Cardiac septum (tissue), 1 donor: ENCODE measurements around the gene CTDSP2. TPM values are rescaled to one million over a fixed set of nuclear protein-coding genes. Genes with fewer than 3 reads are reported as not detected.
"Not testable (repeated sequence)": the region's sequence is repeated elsewhere in the genome, so short reads cannot be mapped to it uniquely, and the experiment has no call there.

ENCODE experiments used
- DNase-seq: peaks from one replicate; pipeline ENCODE4 v3.0.0-alpha.2; 2020; ENCODE audit warnings: low spot score
- intact Hi-C: fragments of 100-400 bp; cut with DNase I; formaldehyde crosslinking; loops from one replicate; pipeline ENCODE4 v1.14.0; 2022
- total RNA-seq: library from RNA; stranded (reverse); fragmentation: NEBNext Ultra II Directional; extraction: Animal tissue kit (Norgen Biotek cat#: 25700); gene quantifications from one replicate; pipeline ENCODE4 v1.2.1, GENCODE V29; 2021
- donor health status: DM: no; HTN: no; CAD: no.

Gene CTDSP2
- total RNA-seq, 1 donor from 2014 or later, result 89.2 TPM

DNA sequence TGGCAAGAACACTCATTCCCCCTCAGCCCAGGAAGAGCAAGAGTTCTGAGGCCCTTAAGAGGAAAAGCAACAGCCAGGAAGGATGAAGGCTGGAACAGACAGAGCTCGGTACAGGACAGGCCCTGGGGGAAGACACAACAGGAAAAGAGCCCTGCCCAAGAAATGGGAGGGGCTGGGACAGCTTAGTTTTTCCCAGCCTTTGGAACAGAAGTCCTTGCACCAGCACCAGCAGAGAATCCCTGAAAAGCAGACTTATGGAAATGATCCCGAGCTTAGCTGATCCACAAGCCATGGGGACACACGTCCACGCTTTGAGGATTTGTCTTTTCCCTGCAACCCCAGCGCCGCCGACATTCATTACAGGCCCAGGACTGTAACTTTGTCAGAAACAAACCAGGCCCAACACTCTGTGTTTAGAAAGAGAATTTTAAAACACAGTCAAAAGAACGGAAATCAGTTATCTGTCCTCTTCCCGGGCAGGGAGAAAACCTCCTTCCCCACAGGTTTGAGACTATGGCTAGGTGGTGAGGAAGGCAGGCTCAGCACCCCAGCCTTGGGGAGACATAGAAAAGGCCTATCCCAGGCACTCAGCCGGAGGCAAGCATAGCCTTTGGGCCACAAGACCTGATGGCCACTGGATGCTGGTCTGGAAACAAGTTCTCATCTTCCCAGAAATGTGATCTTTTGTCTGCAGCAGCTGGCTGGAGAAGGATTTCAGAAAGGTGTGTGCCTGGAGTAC lies 24.0 kb downstream of the CTDSP2 start:
- intact Hi-C loops, result no loop called here
- no peak for DNase-seq

DNA sequence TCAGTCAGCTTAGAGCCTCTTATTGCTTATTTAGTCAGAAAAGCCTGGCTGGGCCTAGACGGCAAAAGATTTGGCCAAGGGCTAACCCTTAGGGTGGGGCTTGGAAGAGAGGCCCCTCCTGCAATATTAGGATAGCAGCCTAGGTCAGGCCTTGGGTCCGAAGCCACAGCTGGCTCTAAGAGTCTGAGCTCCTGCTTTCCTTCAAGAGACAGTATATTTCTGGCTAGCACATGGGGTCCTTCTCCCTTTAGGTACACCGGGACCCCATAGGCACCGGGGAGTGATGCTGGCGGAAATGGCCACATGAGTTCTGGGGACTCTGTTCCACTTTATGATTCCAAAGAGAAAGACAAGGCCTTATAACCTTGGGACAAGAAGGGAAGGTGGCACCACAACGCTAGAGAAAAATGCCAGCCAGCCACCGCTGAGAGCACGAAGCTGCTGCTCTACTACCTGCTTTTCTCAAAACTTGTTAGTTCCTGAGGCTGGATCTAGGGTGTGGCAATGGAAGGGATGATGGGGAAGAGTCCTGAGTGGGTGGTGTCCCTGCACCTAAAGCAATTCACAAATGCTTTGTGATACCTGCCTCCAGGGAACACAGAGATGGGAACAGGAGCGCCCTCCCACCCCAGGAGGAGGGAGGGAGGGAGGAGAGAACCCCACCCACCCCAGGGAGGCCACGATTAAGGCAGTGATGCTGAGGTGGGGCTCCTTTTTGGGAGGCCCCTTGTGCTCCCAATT lies 24.9 kb downstream of the CTDSP2 start:
- DNase-seq, result no peak
- intact Hi-C loops, result no loop called here

- intact Hi-C loops, DNase-seq: not testable (repeated sequence)
Observed at GRCh38 chr12:57821015-57821414, 25.5 kb downstream of the CTDSP2 start.

DNA sequence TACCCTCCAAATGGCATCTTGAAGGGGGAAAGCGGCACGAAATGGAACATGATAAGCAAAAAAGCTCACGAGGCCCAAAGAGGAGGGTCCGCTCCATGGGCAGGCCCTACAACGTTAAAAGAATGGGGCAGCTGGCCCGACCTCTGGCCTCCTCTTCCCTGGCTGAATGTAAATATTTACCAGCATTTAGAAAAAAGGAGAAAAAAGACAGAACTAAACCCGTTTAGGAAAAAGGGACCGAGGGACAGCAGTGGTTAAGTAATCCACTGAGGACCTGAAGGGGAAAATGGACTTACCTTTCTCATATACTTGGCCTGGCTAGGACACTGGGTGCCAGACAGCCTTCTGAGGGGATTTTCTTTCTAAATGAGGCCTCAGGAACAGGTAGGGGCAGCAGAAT lies 26.4 kb downstream of the CTDSP2 start:
- DNase-seq, intact Hi-C loops: not testable (repeated sequence)

- DNase-seq, intact Hi-C loops: not testable (repeated sequence)
Observed at GRCh38 chr12:57817990-57818331, 28.6 kb downstream of the CTDSP2 start.

GRCh38 chr12:57817261-57817989 lies 29.1 kb downstream of the CTDSP2 start:
- DNase-seq, result no peak
- intact Hi-C loops, result no loop called here

GRCh38 chr12:57816855-57817151 lies 29.7 kb downstream of the CTDSP2 start:
- no peak for DNase-seq
- intact Hi-C loops, result no loop called here

- intact Hi-C loops, result no loop called here
- no peak for DNase-seq
Observed at GRCh38 chr12:57816001-57816854, 30.3 kb downstream of the CTDSP2 start.

GRCh38 chr12:57815177-57816000 lies 31.1 kb downstream of the CTDSP2 start:
- intact Hi-C loops, result no loop called here
- no peak for DNase-seq

- no peak for DNase-seq
Observed at GRCh38 chr12:57813971-57814772, 32.4 kb downstream of the CTDSP2 start.

DNA sequence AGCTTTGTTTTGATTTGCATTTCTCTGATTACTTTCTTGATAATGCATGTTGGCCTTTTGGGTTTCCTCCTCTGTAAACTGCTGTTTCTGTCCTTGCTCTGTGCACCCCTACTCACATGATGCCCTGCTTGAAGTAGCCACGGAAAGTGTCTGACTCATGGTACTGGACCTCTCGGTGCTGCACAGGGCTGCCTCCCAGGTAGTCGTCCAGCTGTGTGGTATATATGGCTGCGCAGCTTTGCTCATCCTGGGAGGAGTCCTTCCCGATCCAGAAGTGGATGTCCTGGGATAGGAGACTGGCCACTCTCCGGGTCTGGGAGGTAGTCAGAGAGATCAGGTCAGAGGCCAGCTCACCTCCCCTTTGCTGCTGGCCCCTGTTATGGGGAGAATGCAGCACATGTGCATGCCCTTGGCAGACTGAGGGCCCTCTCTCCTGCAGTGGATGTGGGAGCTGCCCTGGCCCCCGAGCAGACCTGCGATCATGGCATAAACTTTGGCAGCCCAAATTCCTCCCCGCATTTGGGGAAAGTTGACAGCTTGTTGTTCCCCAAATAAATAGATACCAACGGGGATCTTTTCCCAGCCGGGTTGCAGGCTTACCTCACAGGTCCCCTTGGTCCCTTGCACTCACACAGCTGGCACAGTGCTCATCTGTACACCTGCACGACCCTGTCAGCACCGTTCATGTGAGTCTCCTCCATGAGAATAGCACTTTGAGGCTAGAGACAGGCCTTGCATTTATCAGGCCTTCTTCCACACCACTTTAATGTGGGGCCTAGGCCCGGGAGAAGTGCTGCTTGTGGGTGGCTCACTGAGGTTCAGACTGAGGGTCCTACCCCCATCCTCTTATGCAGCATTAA lies 33.2 kb downstream of the CTDSP2 start:
- DNase-seq, result no peak
- intact Hi-C loops, result no loop called here

More at GRCh38 chr12:57813971-57814772, 32.4 kb downstream of the CTDSP2 start:
- intact Hi-C loops, result no loop called here

- intact Hi-C loops, result no loop called here
- DNase-seq, result no peak
Observed at GRCh38 chr12:57811028-57811755, 35.3 kb downstream of the CTDSP2 start.

GRCh38 chr12:57810450-57810849 lies 36.1 kb downstream of the CTDSP2 start:
- intact Hi-C loops, result no loop called here
- no peak for DNase-seq

- intact Hi-C loops, result no loop called here
- no peak for DNase-seq
Observed at GRCh38 chr12:57809425-57809824, 37.1 kb downstream of the CTDSP2 start.

DNA sequence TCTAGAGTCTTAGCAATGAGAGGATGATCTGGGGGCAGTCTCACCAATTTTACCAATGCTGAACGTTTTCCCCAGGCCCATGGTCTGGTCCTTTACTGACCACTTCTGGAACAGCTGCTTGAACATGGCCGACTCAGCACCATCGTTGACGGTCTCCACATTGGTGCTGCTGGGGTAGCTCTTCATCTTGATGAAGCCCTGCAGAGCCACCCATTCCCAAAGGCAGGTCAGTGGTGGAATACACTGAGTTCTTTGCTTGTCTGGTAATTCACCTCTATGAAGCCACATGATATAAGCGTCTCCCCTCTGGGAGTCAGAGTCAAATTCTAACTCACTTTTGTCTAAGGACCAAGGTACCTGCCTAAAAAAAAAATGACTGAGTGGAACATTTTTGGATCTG lies 38.2 kb downstream of the CTDSP2 start:
- intact Hi-C loops, result no loop called here
- no peak for DNase-seq

DNA sequence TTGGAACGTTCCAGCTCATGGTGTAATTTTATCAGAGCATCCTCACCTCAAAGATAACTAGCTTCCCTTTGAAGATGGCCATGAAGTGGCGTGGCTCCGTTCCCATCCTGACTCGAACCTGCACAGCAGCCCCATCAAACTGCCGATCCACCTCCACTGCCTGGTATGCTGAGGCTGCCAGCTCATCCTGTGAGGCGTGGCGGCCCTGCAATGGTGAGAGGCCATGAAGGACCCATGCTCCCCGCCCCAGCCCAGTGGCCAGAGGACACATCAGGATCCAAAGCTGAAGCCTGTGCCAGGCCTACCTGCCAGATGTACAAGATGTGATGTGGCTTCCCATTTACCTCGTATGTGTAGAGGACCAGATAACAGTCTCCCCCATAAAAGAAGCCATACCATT lies 39.2 kb downstream of the CTDSP2 start:
- intact Hi-C loops, result no loop called here
- no peak for DNase-seq

- DNase-seq, result no peak
- intact Hi-C loops, result no loop called here
Observed at GRCh38 chr12:57806677-57807076, 39.9 kb downstream of the CTDSP2 start.
